MCF 10A (cell line): Measurements from ENCODE around the gene GPR146. TPM values are rescaled to one million over a fixed set of nuclear protein-coding genes. Genes with fewer than 3 reads are reported as not detected.
"Not testable (repeated sequence)": the region's sequence is repeated elsewhere in the genome, so short reads cannot be mapped to it uniquely, and the experiment has no call there.

Source experiments
- BruUV-seq: library from RNA; stranded (reverse); fragments of 400-500 nt; replicated peaks from 2 replicates; lab custom pipeline; 2021; lab: Mats Ljungman, UMichigan
- CTCF ChIA-PET: fragments of 300-600 bp; sonication (Branson Sonifier 250); formaldehyde crosslinking; extraction: SDS; loops from one replicate; lab custom pipeline; 2021; ENCODE audit warnings: antibody characterized with exemption, inconsistent platforms; lab: Yijun Ruan, JAX
- POLR2A ChIA-PET: fragments of 300-600, 350-650 bp; sonication (Branson Sonifier 250); formaldehyde crosslinking; extraction: SDS; loops from one replicate; lab custom pipeline; 2020; ENCODE audit warnings: antibody characterized with exemption, inconsistent platforms; lab: Yijun Ruan, JAX
- DNase-seq: peaks from one replicate; pipeline ENCODE4 v3.0.0-alpha.2; 2018; ENCODE audit not compliant: unreplicated experiment
- H3K27ac Mint-ChIP-seq: one replicate; pipeline ENCODE4 v1.8.0; 2022; ENCODE audit warnings: mild to moderate bottlenecking, low read depth, mixed read lengths; ENCODE audit not compliant: unreplicated experiment
- H3K27me3 Mint-ChIP-seq: one replicate; pipeline ENCODE4 v1.8.0; 2022; ENCODE audit warnings: mixed read lengths; ENCODE audit not compliant: insufficient read depth, unreplicated experiment
- H3K36me3 Mint-ChIP-seq: one replicate; pipeline ENCODE4 v1.8.0; 2022; ENCODE audit warnings: mild to moderate bottlenecking, moderate library complexity, mixed read lengths; ENCODE audit not compliant: insufficient read depth, unreplicated experiment
- H3K4me1 Mint-ChIP-seq: one replicate; pipeline ENCODE4 v1.8.0; 2022; ENCODE audit warnings: mixed read lengths; ENCODE audit not compliant: insufficient read depth, unreplicated experiment
- H3K4me3 Mint-ChIP-seq: one replicate; pipeline ENCODE4 v1.8.0; 2022; ENCODE audit warnings: mild to moderate bottlenecking, moderate library complexity, mixed read lengths; ENCODE audit not compliant: unreplicated experiment
- H3K9me3 Mint-ChIP-seq: one replicate; pipeline ENCODE4 v1.8.0; 2022; ENCODE audit warnings: mixed read lengths; ENCODE audit not compliant: unreplicated experiment
- intact Hi-C: fragments of 100-400 bp; cut with micrococcal nuclease; formaldehyde crosslinking; loops from 2 replicates; pipeline ENCODE4 v1.14.1; 2022
- total RNA-seq: library from RNA; stranded (reverse); gene quantifications from 2 replicates; pipeline ENCODE4 v1.2.3, GENCODE V29; 2022
- TF ChIP-seq, protein P1 (sequence below): fragments of 200-600 bp; IDR thresholded peaks from one replicate; pipeline ENCODE4 v1.8.0; 2022; ENCODE audit warnings: antibody characterized with exemption, mild to moderate bottlenecking; ENCODE audit not compliant: unreplicated experiment

GPR146 gene
- total RNA-seq, 1 experiment from 2014 or later: not detected

DNA sequence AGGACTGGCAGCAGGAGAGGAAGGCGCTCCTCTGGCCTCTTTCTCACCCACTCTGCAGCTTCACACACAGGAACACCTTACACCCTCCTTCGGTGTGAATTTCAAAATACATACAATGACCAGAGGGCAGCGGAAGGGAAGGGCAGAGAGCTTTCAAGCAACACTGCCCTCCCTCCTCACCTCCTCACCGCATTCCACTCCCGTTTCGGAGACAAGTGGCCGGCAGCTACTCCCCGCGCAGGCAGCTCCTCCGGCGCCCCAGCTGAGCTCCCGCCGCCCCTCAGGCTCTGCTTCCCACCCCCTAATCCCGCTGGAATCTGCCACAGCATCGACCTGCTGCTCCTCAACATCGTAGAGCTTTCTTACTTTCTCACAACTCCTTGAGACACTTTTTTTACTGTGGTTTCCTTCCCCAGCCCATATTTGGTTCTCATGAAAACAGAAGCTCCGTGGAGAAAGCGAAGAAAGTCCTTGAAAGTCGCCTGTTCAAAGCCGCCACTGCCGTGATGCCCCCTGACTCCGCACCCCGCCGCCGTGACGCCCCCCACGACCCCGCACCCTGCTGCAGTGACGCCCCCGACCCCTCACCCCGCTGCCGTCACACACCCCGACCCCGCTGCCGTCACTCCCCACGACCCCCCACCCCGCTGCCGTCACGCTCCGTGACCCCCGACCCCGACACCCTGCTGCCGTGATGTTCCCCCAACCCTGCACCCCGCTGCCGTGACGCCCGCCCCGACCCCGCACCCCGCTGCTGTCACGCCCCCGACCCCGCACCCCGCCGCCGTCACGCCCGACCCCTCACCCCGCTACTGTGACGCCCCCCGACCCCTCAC, 29.0 kb downstream of the GPR146 start:
- Mint-ChIP-seq H3K27me3 (no peaks in the 10 kb centered on the region), H3K9me3 (no peaks in the 10 kb centered on the region), H3K36me3 (no peaks in the 10 kb centered on the region), H3K27ac (no peak overlapping the region), H3K4me1 (peaks cover 6% of the 10 kb centered on the region), H3K4me3 (no peak overlapping the region)
- intact Hi-C loops: no loop called here
- no TSS peak for BruUV-seq
- TF ChIP-seq, protein P1, sequence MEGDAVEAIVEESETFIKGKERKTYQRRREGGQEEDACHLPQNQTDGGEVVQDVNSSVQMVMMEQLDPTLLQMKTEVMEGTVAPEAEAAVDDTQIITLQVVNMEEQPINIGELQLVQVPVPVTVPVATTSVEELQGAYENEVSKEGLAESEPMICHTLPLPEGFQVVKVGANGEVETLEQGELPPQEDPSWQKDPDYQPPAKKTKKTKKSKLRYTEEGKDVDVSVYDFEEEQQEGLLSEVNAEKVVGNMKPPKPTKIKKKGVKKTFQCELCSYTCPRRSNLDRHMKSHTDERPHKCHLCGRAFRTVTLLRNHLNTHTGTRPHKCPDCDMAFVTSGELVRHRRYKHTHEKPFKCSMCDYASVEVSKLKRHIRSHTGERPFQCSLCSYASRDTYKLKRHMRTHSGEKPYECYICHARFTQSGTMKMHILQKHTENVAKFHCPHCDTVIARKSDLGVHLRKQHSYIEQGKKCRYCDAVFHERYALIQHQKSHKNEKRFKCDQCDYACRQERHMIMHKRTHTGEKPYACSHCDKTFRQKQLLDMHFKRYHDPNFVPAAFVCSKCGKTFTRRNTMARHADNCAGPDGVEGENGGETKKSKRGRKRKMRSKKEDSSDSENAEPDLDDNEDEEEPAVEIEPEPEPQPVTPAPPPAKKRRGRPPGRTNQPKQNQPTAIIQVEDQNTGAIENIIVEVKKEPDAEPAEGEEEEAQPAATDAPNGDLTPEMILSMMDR: no peak
- ChIA-PET CTCF (interaction anchor here (2.3 kb wide), 1 partner anchor 80 kb away, joined by 10 read pairs; no protein-coding TSS in a partner anchor), POLR2A (no interaction called here)
- no peak for DNase-seq

DNA sequence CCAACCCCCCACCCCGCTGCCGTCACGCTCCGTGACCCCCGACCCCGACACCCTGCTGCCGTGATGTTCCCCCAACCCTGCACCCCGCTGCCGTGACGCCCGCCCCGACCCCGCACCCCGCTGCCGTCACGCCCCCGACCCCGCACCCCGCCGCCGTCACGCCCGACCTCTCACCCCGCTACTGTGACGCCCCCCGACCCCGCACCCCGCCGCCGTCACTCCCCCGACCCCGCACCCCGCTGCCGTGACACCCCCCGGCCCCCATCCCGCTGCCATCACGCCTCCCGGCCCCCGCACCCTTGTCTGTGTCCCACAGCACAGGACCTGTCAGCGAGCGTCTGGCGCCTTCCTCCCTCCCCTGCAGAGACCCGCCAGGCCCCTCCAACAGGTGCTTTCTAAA, 29.7 kb downstream of the GPR146 start:
- H3K4me3 Mint-ChIP-seq, intact Hi-C loops, DNase-seq, H3K9me3 Mint-ChIP-seq, H3K4me1 Mint-ChIP-seq, POLR2A ChIA-PET, H3K27ac Mint-ChIP-seq, H3K27me3 Mint-ChIP-seq, BruUV-seq, H3K36me3 Mint-ChIP-seq: not testable (repeated sequence)
- CTCF ChIA-PET: interaction anchor here (2.3 kb wide), 1 partner anchor 80 kb away, joined by 10 read pairs; no protein-coding TSS in a partner anchor

DNA sequence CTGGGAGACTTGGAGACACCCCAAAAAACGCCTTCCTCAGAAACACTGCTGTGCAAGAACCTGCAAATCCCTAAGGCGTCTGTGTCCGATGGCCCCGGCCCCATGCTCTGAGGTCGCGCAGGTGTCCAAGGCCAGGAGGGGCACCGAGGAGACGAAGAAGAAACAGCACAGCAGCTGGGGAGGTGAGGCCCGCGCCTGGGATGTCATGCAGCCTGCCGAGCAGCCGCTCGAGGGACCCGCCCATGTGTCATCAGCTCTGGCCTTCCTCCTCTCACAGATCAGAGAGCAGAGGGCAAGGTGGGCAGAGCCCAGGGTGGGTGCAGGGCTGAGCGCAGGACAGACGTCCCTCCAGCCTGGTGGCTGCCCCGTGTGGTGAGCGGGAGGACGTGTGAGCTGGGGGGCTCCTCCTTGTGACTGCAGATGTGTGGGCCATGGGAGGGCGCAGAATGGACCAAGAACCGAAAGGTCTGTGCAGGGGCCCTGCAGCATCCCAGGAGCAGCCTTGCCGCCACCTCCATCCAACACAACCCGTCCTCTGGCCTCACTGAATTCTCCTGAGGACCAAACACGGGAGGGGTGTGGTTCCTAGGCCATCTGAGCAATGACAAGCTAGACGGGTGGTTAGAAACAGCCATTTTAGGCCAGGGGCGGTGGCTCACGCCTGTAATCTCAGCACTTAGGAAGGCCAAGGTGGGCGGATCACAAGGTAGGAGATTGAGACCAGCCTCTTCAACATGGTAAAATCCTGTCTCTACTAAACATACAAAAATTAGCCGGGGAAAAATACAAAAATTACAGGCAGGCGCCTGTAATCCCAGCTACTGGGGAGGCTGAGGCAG, 30.5 kb downstream of the GPR146 start:
- Mint-ChIP-seq H3K4me3 (no peak overlapping the region), H3K27ac (no peak overlapping the region), H3K36me3 (no peaks in the 10 kb centered on the region), H3K27me3 (no peaks in the 10 kb centered on the region), H3K9me3 (no peaks in the 10 kb centered on the region), H3K4me1 (peaks cover 6% of the 10 kb centered on the region)
- TF ChIP-seq, protein P1: no peak
- intact Hi-C loops: no loop called here
- ChIA-PET POLR2A (interaction anchor here (0.6 to 1.2 kb wide), 3 partner anchors 13 to 198 kb away, joined by 3 to 6 read pairs (median 3); partner anchors contain the start of genes GET4 and GPER1), CTCF (interaction anchor here (0.6 to 1.7 kb wide), 6 partner anchors 9 to 400 kb away, joined by 3 to 10 read pairs (median 3); no protein-coding TSS in a partner anchor)
- DNase-seq: no peak
- no TSS peak for BruUV-seq

DNA sequence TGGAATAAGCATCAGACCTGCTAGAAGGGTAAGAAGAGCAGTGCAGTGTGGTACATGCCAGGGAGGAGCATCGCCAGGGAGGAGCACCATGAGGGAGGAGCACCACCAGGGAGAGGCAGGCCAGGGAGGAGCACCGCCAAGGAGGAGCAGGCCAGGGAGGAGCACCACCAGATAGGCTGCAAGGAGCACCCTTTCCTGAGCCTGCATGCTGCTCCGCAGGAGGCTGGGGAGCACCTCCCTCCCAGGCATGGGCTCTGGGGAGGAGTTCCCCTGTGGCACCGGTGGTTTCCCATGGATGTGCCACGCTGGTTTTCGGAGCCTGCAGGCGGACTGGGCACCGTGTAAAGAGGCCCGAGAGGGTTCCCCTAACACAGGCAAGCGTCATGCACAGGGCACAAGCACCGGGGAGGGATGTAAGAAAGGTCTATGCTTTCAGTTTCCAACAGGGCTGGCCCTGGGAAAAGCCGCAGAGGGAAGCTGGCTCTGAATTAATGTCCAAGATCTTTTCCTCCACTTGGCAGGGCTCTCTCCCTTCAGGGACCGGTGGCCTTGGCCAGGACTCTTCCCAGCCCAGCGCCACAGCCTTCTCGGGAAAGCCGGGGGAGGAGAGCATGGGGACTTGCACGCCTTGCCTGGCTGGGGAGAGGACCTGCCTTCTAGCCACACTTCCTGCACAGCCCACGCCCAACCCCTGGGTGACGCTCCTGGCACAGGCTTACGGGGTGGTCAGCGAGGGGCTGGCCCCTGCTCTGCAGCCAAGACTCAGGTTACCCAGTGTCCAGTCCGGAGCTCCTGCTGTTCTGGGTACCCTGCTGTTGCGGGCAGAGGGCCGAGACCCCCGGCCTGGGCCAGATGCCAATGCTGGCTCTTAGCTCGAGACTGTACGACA, 32.1 kb downstream of the GPR146 start:
- TF ChIP-seq, protein P1: no peak
- Mint-ChIP-seq H3K9me3 (no peaks in the 10 kb centered on the region), H3K4me3 (peak overlapping the region; percentile 25), H3K4me1 (peaks cover 6% of the 10 kb centered on the region), H3K27ac (peak overlapping the region; percentile 32), H3K36me3 (no peaks in the 10 kb centered on the region), H3K27me3 (no peaks in the 10 kb centered on the region)
- DNase-seq: peak; percentile 32
- CTCF ChIA-PET: interaction anchor here (0.7 to 1.7 kb wide), 5 partner anchors 9 to 83 kb away, joined by 3 to 10 read pairs (median 3); no protein-coding TSS in a partner anchor
- POLR2A ChIA-PET: interaction anchor here (1.0 to 1.7 kb wide), 4 partner anchors 11 to 455 kb away, joined by 3 to 8 read pairs (median 6); partner anchors contain the start of genes COX19 and GPER1
- intact Hi-C loops: no loop called here
- no TSS peak for BruUV-seq
